GM21786 (cell line): Measurements from ENCODE around the gene TIAM2.
"Not testable (repeated sequence)": the region's sequence is repeated elsewhere in the genome, so short reads cannot be mapped to it uniquely, and the experiment has no call there.

ENCODE experiments used
- ATAC-seq: cut with Tn5 transposase; IDR thresholded peaks from one replicate; pipeline ENCODE4 v1.9.1; 2021; ENCODE audit not compliant: unreplicated experiment

TIAM2 gene

GRCh38 chr6:155155787-155156447, 160.8 kb downstream of the TIAM2 start:
- no peak for ATAC-seq

- no peak for ATAC-seq
Measured at GRCh38 chr6:155157101-155157500, 162.0 kb downstream of the TIAM2 start.

- no peak for ATAC-seq
Measured at GRCh38 chr6:155158030-155158843, 163.1 kb downstream of the TIAM2 start.

- ATAC-seq: no peak
Measured at GRCh38 chr6:155162682-155163081, 167.6 kb downstream of the TIAM2 start.

- no peak for ATAC-seq
Measured at GRCh38 chr6:155163601-155164000, 168.5 kb downstream of the TIAM2 start.

GRCh38 chr6:155165029-155165710, 170.1 kb downstream of the TIAM2 start:
- no peak for ATAC-seq

GRCh38 chr6:155170519-155170918, 175.4 kb downstream of the TIAM2 start:
- no peak for ATAC-seq

GRCh38 chr6:155171109-155171746, 176.1 kb downstream of the TIAM2 start:
- ATAC-seq: peak; percentile 86

- ATAC-seq: no peak
Measured at GRCh38 chr6:155171747-155172449, 176.8 kb downstream of the TIAM2 start.

GRCh38 chr6:155173488-155173887, 178.4 kb downstream of the TIAM2 start:
- ATAC-seq: no peak

GRCh38 chr6:155174576-155175211, 179.6 kb downstream of the TIAM2 start:
- peak; percentile 52 for ATAC-seq

- ATAC-seq: no peak
Measured at GRCh38 chr6:155177363-155177961, 182.3 kb downstream of the TIAM2 start.

- ATAC-seq: peak; percentile 62
Measured at GRCh38 chr6:155181498-155181897, 186.4 kb downstream of the TIAM2 start.

- no peak for ATAC-seq
Measured at GRCh38 chr6:155182103-155182502, 187.0 kb downstream of the TIAM2 start.

GRCh38 chr6:155183095-155183494, 188.0 kb downstream of the TIAM2 start:
- ATAC-seq: peak; percentile 44

GRCh38 chr6:155185041-155185440, 189.9 kb downstream of the TIAM2 start:
- ATAC-seq: not testable (repeated sequence)

GRCh38 chr6:155185544-155185943, 190.4 kb downstream of the TIAM2 start:
- no peak for ATAC-seq

GRCh38 chr6:155186052-155186658, 191.0 kb downstream of the TIAM2 start:
- ATAC-seq: no peak

GRCh38 chr6:155187106-155187505, 192.0 kb downstream of the TIAM2 start:
- ATAC-seq: no peak
